Measurements from ENCODE around the gene NYAP1.

NYAP1 gene

GRCh38 chr7:100483722-100484672 lies at the start of gene NYAP1:
NYAP1 (plus strand) TSS chr7:100483927; CDS start chr7:100485312, 1,385 bp downstream.
- DNase-seq, result peak; percentile 74
- Histone ChIP-seq H3K4me3 (ENCODE audit: low read depth, low read length) (peak within 1 kb of the TSS; percentile 62), H3K27me3 (ENCODE audit: insufficient read depth, low read depth, severe bottlenecking) (no peaks in the 10 kb centered on the region), H3K27ac (no peak within 1 kb of the TSS), H3K9me3 (ENCODE audit: severe bottlenecking) (no peaks in the 10 kb centered on the region), H3K36me3 (no peaks in the 10 kb centered on the region)
- TF ChIP-seq, protein P1, sequence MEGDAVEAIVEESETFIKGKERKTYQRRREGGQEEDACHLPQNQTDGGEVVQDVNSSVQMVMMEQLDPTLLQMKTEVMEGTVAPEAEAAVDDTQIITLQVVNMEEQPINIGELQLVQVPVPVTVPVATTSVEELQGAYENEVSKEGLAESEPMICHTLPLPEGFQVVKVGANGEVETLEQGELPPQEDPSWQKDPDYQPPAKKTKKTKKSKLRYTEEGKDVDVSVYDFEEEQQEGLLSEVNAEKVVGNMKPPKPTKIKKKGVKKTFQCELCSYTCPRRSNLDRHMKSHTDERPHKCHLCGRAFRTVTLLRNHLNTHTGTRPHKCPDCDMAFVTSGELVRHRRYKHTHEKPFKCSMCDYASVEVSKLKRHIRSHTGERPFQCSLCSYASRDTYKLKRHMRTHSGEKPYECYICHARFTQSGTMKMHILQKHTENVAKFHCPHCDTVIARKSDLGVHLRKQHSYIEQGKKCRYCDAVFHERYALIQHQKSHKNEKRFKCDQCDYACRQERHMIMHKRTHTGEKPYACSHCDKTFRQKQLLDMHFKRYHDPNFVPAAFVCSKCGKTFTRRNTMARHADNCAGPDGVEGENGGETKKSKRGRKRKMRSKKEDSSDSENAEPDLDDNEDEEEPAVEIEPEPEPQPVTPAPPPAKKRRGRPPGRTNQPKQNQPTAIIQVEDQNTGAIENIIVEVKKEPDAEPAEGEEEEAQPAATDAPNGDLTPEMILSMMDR (IDR thresholded peaks at IDR 0.05; ENCODE audit: low read depth, low read length), result no peak

GRCh38 chr7:100434297-100435144 lies 49.2 kb upstream of the NYAP1 start:
- DNase-seq, result no peak
- H3K27me3 ChIP-seq (ENCODE audit: insufficient read depth, low read depth, severe bottlenecking), result no peaks in the 10 kb centered on the region
- H3K27ac ChIP-seq, result peak overlapping the region; percentile 88
- no peaks in the 10 kb centered on the region for H3K9me3 ChIP-seq (ENCODE audit: severe bottlenecking)
- peaks cover 57% of the 10 kb centered on the region for H3K36me3 ChIP-seq
- TF ChIP-seq, protein P1 (IDR thresholded peaks at IDR 0.05; ENCODE audit: low read depth, low read length), result no peak
- H3K4me3 ChIP-seq (ENCODE audit: low read depth, low read length), result no peak overlapping the region

DNA sequence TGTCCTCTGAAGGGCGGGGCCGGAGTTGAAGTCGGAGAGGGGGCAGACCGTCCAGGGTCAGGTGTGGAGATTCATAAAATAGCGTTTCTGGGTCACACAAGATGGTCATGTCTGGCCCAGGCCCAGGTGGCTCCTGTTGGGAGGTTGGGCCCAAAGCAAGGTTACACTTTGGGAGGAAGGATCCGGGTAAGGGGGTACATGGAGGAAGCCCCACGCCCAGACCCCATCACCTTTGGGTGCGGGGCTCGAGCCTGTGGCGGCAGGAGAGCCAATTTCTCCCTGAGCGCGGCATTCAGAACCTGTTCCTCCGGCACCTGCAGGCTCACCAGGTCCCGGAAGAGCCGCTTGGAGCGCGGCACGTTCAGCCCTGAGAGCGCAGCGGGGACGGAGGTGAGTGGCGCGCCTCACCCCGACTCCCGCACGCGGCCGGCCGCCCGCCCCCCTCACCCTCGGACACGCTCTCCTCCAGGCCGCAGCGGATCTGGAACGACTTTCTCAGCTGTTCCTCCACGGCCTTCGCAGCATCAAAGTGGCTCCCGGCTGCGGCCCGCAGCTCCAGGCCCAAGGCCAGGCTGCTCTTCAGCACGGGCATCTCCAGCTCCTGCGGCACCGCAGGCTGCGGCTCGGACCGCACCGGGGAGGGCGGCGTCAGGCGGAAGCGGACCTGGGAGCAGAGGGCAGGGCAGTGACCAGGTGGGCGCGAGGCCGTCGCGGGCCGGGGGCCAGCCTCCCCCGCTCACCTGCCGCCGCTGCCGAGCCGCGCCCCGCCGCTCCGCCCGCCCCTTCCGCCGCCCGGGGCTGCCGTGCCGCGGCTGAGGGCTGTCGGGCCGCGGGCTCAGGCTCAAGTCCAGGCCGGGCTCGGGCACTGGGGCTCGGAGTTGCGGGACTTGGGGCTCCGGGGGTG lies 48.1 kb upstream of the NYAP1 start:
- H3K27ac ChIP-seq, result peak overlapping the region; percentile 88
- H3K9me3 ChIP-seq (ENCODE audit: severe bottlenecking), result no peaks in the 10 kb centered on the region
- H3K27me3 ChIP-seq (ENCODE audit: insufficient read depth, low read depth, severe bottlenecking), result no peaks in the 10 kb centered on the region
- peak overlapping the region; percentile 86 for H3K4me3 ChIP-seq (ENCODE audit: low read depth, low read length)
- H3K36me3 ChIP-seq, result peaks cover 51% of the 10 kb centered on the region
- peak; percentile 29 for DNase-seq
- TF ChIP-seq, protein P1 (IDR thresholded peaks at IDR 0.05; ENCODE audit: low read depth, low read length), result no peak

DNA sequence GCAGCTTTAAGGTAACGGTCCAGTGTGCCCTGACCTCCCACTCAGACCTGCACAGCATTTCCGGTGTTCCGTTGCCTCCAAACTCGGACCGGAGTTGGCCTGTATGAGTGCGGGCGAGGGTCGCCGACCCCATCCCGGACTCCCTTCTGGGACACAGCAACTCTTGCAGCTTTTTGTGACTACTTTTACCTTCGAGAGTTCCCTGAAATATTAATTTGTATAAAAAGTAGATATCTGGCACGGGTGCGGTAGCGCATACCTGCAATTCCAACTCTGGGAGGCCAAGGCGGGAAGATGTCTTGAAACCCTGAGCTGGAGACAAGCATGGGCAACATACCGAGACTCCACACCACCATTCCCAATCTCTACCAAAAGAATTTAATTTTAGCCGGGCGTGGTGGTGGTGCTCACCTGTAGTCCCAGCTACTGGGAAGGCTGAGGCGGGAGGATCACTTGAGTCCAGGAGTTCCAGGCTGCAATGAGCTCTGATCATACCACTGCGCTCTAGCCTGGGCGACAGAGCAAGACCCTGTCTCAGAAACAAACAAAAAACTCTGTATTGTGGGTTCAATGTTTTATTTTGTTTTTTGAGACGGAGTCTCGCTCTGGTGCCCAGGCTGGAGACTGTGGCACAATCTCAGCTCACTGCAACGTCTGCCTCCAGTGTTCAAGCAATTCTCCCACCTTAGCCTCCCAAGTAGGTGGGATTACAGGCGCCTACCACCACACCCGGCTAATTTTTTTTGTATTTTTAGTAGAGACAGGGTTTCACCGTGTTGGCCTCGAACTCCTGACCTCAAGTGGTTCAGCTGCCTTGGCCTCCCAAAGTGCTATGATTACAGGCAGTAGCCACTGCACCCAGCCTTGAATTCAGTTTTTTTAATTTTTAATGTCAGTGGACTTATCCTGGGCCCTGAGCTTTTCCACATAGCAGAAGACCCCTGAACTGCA lies 46.3 kb upstream of the NYAP1 start:
- TF ChIP-seq, protein P1 (IDR thresholded peaks at IDR 0.05; ENCODE audit: low read depth, low read length), result no peak
- H3K9me3 ChIP-seq (ENCODE audit: severe bottlenecking), result no peaks in the 10 kb centered on the region
- DNase-seq, result no peak
- peak overlapping the region; percentile 57 for H3K27ac ChIP-seq
- no peaks in the 10 kb centered on the region for H3K27me3 ChIP-seq (ENCODE audit: insufficient read depth, low read depth, severe bottlenecking)
- H3K4me3 ChIP-seq (ENCODE audit: low read depth, low read length), result no peak overlapping the region
- H3K36me3 ChIP-seq, result peaks cover 34% of the 10 kb centered on the region
